RPMI7951 (cell line): ENCODE measurements around the gene DIAPH1. TPM values are rescaled to one million over a fixed set of nuclear protein-coding genes. Genes with fewer than 3 reads are reported as not detected.
A peak's percentile ranks its signal among the peaks of the same experiment; 100 is the strongest.

Source experiments
- DNase-seq: peaks from one replicate; pipeline ENCODE4 v3.0.0-alpha.2; 2012; ENCODE audit warnings: low read depth
- total RNA-seq: library from RNA; depleted of rRNA; stranded (reverse); fragments of >200 nt; shearing (Covaris generic); gene quantifications from 2 replicates; pipeline ENCODE4 v1.2.3, GENCODE V29; 2014

DIAPH1 gene
- total RNA-seq, 1 experiment from 2014 or later, result 29.1 TPM

GRCh38 chr5:141506381-141507155 lies 112.2 kb downstream of the DIAPH1 start:
- no peak for DNase-seq

GRCh38 chr5:141504216-141504615 lies 114.6 kb downstream of the DIAPH1 start:
- DNase-seq, result no peak

GRCh38 chr5:141503681-141504080 lies 115.1 kb downstream of the DIAPH1 start:
- no peak for DNase-seq

- no peak for DNase-seq
Observed at GRCh38 chr5:141501761-141502160, 117.0 kb downstream of the DIAPH1 start.

- peak; percentile 77 for DNase-seq
Observed at GRCh38 chr5:141496038-141496437, 122.8 kb downstream of the DIAPH1 start.

- no peak for DNase-seq
Observed at GRCh38 chr5:141495453-141495811, 123.4 kb downstream of the DIAPH1 start.

- DNase-seq, result no peak
Observed at GRCh38 chr5:141494761-141495452, 123.9 kb downstream of the DIAPH1 start.

- DNase-seq, result peak; percentile 67
Observed at GRCh38 chr5:141493500-141494422, 125.0 kb downstream of the DIAPH1 start.

GRCh38 chr5:141492168-141492885 lies 126.5 kb downstream of the DIAPH1 start:
- no peak for DNase-seq

- DNase-seq, result no peak
Observed at GRCh38 chr5:141491323-141492167, 127.3 kb downstream of the DIAPH1 start.

GRCh38 chr5:141490771-141491170 lies 128.0 kb downstream of the DIAPH1 start:
- DNase-seq, result no peak

GRCh38 chr5:141490271-141490670 lies 128.5 kb downstream of the DIAPH1 start:
- DNase-seq, result no peak

GRCh38 chr5:141489841-141490240 lies 129.0 kb downstream of the DIAPH1 start:
- DNase-seq, result no peak

GRCh38 chr5:141488591-141489561 lies 129.9 kb downstream of the DIAPH1 start, which contains the start of gene PCDHGC5:
PCDHGC5 (plus strand) TSS chr5:141489081; CDS start chr5:141489241, 160 bp downstream.
- DNase-seq, result peak; percentile 61

GRCh38 chr5:141487131-141487530 lies 131.7 kb downstream of the DIAPH1 start:
- no peak for DNase-seq

- no peak for DNase-seq
Observed at GRCh38 chr5:141486091-141486490, 132.7 kb downstream of the DIAPH1 start.

GRCh38 chr5:141485321-141486055 lies 133.3 kb downstream of the DIAPH1 start:
- DNase-seq, result no peak

GRCh38 chr5:141484641-141485311 lies 134.0 kb downstream of the DIAPH1 start, which contains the start of gene PCDHGC4:
PCDHGC4 (plus strand) TSS chr5:141485030; CDS start chr5:141485174, 144 bp downstream.
- no peak for DNase-seq
